ENCODE data around the gene ATXN7L1.
A peak's percentile ranks its signal among the peaks of the same experiment; 100 is the strongest.

Gene ATXN7L1

GRCh38 chr7:105828141-105828540 lies 48.3 kb downstream of the ATXN7L1 start:
- DNase-seq (ENCODE audit: low read depth in 2 of 2), result no peak

GRCh38 chr7:105827151-105827875 lies 49.1 kb downstream of the ATXN7L1 start:
- no peak for DNase-seq (ENCODE audit: low read depth in 2 of 2)

- DNase-seq (ENCODE audit: low read depth in 2 of 2), result no peak
Measured at GRCh38 chr7:105826143-105826542, 50.3 kb downstream of the ATXN7L1 start.

- DNase-seq (ENCODE audit: low read depth in 2 of 2), result no peak
Measured at GRCh38 chr7:105825371-105825770, 51.0 kb downstream of the ATXN7L1 start.

GRCh38 chr7:105822806-105823205 lies 53.6 kb downstream of the ATXN7L1 start:
- no peak for DNase-seq (ENCODE audit: low read depth in 2 of 2)

GRCh38 chr7:105821527-105821926 lies 54.9 kb downstream of the ATXN7L1 start:
- no peak for DNase-seq (ENCODE audit: low read depth in 2 of 2)

- DNase-seq (ENCODE audit: low read depth in 2 of 2), result no peak
Measured at GRCh38 chr7:105820363-105821066, 55.9 kb downstream of the ATXN7L1 start.

- no peak for DNase-seq (ENCODE audit: low read depth in 2 of 2)
Measured at GRCh38 chr7:105819559-105819958, 56.8 kb downstream of the ATXN7L1 start.

- no peak for DNase-seq (ENCODE audit: low read depth in 2 of 2)
Measured at GRCh38 chr7:105816954-105817615, 59.3 kb downstream of the ATXN7L1 start.

GRCh38 chr7:105816266-105816843 lies 60.0 kb downstream of the ATXN7L1 start:
- no peak for DNase-seq (ENCODE audit: low read depth in 2 of 2)

- no peak for DNase-seq (ENCODE audit: low read depth in 2 of 2)
Measured at GRCh38 chr7:105815576-105815975, 60.8 kb downstream of the ATXN7L1 start.

GRCh38 chr7:105814481-105814880 lies 61.9 kb downstream of the ATXN7L1 start:
- no peak for DNase-seq (ENCODE audit: low read depth in 2 of 2)

GRCh38 chr7:105811189-105811847 lies 65.1 kb downstream of the ATXN7L1 start:
- no peak for DNase-seq (ENCODE audit: low read depth in 2 of 2)

- DNase-seq (ENCODE audit: low read depth in 2 of 2), result no peak
Measured at GRCh38 chr7:105810556-105810955, 65.8 kb downstream of the ATXN7L1 start.

GRCh38 chr7:105808703-105809590 lies 67.5 kb downstream of the ATXN7L1 start:
- peak; percentile 66 to 69 for DNase-seq (ENCODE audit: low read depth in 2 of 2)

GRCh38 chr7:105808209-105808608 lies 68.2 kb downstream of the ATXN7L1 start:
- DNase-seq (ENCODE audit: low read depth in 2 of 2), result no peak

- no peak for DNase-seq (ENCODE audit: low read depth in 2 of 2)
Measured at GRCh38 chr7:105807448-105807762, 69.0 kb downstream of the ATXN7L1 start.

- peak; percentile 54 to 64 for DNase-seq (ENCODE audit: low read depth in 2 of 2)
Measured at GRCh38 chr7:105806592-105807447, 69.6 kb downstream of the ATXN7L1 start.

- no peak for DNase-seq (ENCODE audit: low read depth in 2 of 2)
Measured at GRCh38 chr7:105805447-105806019, 70.9 kb downstream of the ATXN7L1 start.

GRCh38 chr7:105803429-105803736 lies 73.0 kb downstream of the ATXN7L1 start:
- DNase-seq (ENCODE audit: low read depth in 2 of 2), result no peak

Measured in activated CD4-positive, alpha-beta T cell treated with anti-CD3 and anti-CD28 coated beads for 24 hours (primary cell).